Measurements from ENCODE around the gene KCNK10.

- no peak for TF ChIP-seq CTCF (conservative IDR thresholded peaks at IDR 0.05; ENCODE audit: low read length)
- no peak for TF ChIP-seq EZH2phosphoT487 (IDR thresholded peaks at IDR 0.05; ENCODE audit: borderline replicate concordance)
These were observed 168.1 kb downstream of the KCNK10 start for GRCh38 chr14:88154926-88155325.
